Activated naive CD4-positive, alpha-beta T cell treated with anti-CD3 and anti-CD28 coated beads for 36 hours (primary cell): ENCODE results near the gene DLK1. TPM values are rescaled to one million over a fixed set of nuclear protein-coding genes. Genes with fewer than 3 reads are reported as not detected.

Experiments
- CTCF ChIA-PET: fragments of 350-600 bp; sonication (Branson Sonifier 250); formaldehyde crosslinking; loops from one replicate; lab custom pipeline; 2021; ENCODE audit warnings: antibody characterized with exemption; lab: Charles Lee
- DNase-seq: peaks from one replicate; pipeline ENCODE4 v3.0.0-alpha.2; 2020
- H3K27ac Mint-ChIP-seq: one replicate; pipeline ENCODE4 v1.8.0; 2021; ENCODE audit warnings: mild to moderate bottlenecking, mixed read lengths
- H3K27me3 Mint-ChIP-seq: one replicate; pipeline ENCODE4 v1.8.0; 2021; ENCODE audit warnings: low read depth, mixed read lengths
- H3K36me3 Mint-ChIP-seq: one replicate; pipeline ENCODE4 v1.8.0; 2021; ENCODE audit warnings: low read depth, mixed read lengths
- H3K4me1 Mint-ChIP-seq: one replicate; pipeline ENCODE4 v1.8.0; 2021; ENCODE audit warnings: low read depth, mixed read lengths
- H3K4me3 Mint-ChIP-seq: one replicate; pipeline ENCODE4 v1.8.0; 2021; ENCODE audit warnings: mild to moderate bottlenecking, moderate library complexity, mixed read lengths
- H3K9me3 Mint-ChIP-seq: one replicate; pipeline ENCODE4 v1.8.0; 2021; ENCODE audit warnings: mixed read lengths
- intact Hi-C: fragments of 100-400 bp; cut with micrococcal nuclease; formaldehyde crosslinking; loops from one replicate; pipeline ENCODE4 v1.15.1; 2023
- total RNA-seq, 2 experiments: library from RNA; stranded (reverse); gene quantifications; one replicate each; pipeline ENCODE4 v1.2.3, GENCODE V29; 2021

Gene DLK1
- total RNA-seq, 2 experiments from 2014 or later = not detected

GRCh38 chr14:100780646-100781355 is 54.1 kb downstream of the DLK1 start:
- intact Hi-C loops = no loop called here
- Mint-ChIP-seq H3K4me1 (no peaks in the 10 kb centered on the region), H3K27ac (no peak overlapping the region), H3K4me3 (no peak overlapping the region), H3K9me3 (no peaks in the 10 kb centered on the region), H3K36me3 (no peaks in the 10 kb centered on the region), H3K27me3 (no peaks in the 10 kb centered on the region)
- no peak for DNase-seq
- CTCF ChIA-PET = no interaction called here

GRCh38 chr14:100781952-100782351 is 55.3 kb downstream of the DLK1 start:
- no peak for DNase-seq
- Mint-ChIP-seq H3K36me3 (no peaks in the 10 kb centered on the region), H3K4me1 (no peaks in the 10 kb centered on the region), H3K4me3 (no peak overlapping the region), H3K9me3 (no peaks in the 10 kb centered on the region), H3K27me3 (no peaks in the 10 kb centered on the region), H3K27ac (no peak overlapping the region)
- intact Hi-C loops = no loop called here
- CTCF ChIA-PET = no interaction called here

DNA sequence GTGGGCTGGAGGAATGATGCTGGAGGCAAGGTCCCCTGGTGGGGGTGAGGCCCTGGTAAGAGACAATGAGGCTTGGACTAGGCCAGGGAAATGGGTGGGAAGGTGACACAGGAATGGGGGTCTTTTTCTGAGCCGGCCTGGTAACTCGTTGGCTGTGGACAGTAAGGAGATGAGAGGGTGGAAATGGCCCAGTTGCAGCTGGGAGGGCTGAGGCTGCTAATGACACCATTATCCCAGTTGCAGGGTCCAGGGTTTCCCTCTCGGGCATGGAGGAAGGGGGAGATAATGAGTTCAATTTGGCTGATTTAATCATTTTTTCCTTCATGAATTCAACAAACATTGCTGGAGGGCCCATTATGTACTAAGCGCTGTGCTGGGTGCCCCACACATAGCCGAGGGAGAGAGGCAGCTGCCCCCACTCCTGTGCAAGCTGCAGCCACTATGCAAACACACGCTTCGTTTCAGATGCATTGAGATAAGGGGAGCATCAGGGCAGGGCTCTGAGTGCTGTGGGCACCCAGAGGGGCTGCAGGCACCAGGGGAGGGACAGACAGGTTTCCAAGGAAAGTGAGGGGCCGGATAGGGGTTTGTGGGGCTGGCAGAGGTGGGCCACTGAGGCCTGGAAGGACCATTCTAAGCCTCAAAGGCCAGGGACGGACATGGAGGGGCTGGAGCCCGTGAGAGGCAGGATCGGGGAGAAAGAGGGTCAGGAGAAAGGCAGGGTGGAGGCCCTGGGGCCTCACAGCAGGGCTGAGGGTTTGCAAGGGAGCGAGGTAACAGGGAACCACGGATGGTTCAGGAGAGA is 56.0 kb downstream of the DLK1 start:
- intact Hi-C loops = no loop called here
- DNase-seq = no peak
- Mint-ChIP-seq H3K4me1 (no peaks in the 10 kb centered on the region), H3K36me3 (no peaks in the 10 kb centered on the region), H3K9me3 (no peaks in the 10 kb centered on the region), H3K27ac (no peak overlapping the region), H3K4me3 (no peak overlapping the region), H3K27me3 (no peaks in the 10 kb centered on the region)
- CTCF ChIA-PET = no interaction called here

DNA sequence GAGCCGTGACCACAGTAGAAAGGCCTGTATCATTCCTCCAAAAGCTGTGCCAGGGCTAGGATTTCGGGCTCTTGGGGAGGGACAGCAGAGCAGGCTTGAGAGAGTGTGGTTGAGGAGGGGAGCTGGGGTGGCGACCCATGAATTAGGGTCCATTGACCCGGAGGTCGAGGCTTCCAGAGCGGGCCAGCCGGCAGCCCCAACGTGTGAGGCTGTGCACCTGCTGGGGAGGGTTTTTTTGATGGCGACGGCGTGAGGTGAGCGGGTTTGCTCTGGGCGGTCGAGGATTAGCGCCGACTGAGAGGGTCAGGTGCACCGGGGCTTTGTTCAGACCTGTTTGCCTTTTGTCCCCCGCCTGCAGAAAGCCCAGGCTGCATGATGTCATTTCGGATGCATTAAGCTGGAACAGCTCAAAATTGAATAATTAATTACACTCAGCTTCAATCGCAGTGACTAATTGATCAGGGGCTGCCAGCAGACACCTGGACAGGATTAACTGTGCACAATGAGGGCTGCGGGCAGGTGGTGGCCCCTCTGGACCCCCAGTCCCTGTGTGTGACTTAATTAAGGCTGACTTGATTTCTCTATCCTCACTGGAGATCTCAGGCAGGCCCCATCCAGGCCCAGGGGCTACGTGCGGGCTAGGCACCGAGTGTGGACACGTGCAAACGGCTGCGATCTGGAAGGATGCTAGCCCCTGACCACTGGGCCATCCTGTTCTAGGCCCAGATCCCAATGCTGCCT is 57.1 kb downstream of the DLK1 start:
- intact Hi-C loops = no loop called here
- CTCF ChIA-PET = no interaction called here
- no peak overlapping the region for H3K27ac Mint-ChIP-seq
- H3K27me3 Mint-ChIP-seq = peaks cover 2% of the 10 kb centered on the region
- no peaks in the 10 kb centered on the region for H3K4me1 Mint-ChIP-seq
- no peak overlapping the region for H3K4me3 Mint-ChIP-seq
- H3K9me3 Mint-ChIP-seq = no peaks in the 10 kb centered on the region
- DNase-seq = no peak
- no peaks in the 10 kb centered on the region for H3K36me3 Mint-ChIP-seq

- Mint-ChIP-seq H3K9me3 (no peaks in the 10 kb centered on the region), H3K4me3 (no peak overlapping the region), H3K36me3 (no peaks in the 10 kb centered on the region)
Observed at GRCh38 chr14:100784523-100785337, 58.0 kb downstream of the DLK1 start.

DNA sequence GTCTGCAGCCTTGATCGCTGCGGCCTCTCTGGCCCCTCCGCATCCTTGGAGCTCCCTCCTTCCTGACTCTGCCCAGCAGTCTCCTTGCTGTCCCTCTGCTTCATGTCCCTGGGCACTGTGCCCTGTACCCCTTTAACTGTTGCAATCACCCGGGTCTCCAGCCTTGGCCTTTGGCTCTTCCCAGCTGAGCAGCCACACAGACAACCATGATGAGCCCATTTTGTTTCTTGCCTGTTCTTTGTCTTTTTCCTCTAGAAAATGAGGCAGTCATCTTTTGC is 58.6 kb downstream of the DLK1 start:
- Mint-ChIP-seq H3K4me1 (no peaks in the 10 kb centered on the region), H3K36me3 (no peaks in the 10 kb centered on the region)

More at GRCh38 chr14:100784523-100785337, 58.0 kb downstream of the DLK1 start:
- Mint-ChIP-seq H3K27ac (no peak overlapping the region), H3K4me1 (no peaks in the 10 kb centered on the region), H3K27me3 (peaks cover 2% of the 10 kb centered on the region)
- intact Hi-C loops = no loop called here
- DNase-seq = no peak
- CTCF ChIA-PET = no interaction called here

GRCh38 chr14:100785626-100786025 is 58.9 kb downstream of the DLK1 start:
- CTCF ChIA-PET = no interaction called here

More for the DNA sequence above, 58.6 kb downstream of the DLK1 start:
- intact Hi-C loops = no loop called here
- Mint-ChIP-seq H3K9me3 (no peaks in the 10 kb centered on the region), H3K27ac (no peak overlapping the region), H3K4me3 (no peak overlapping the region), H3K27me3 (peaks cover 2% of the 10 kb centered on the region)
- no peak for DNase-seq
- CTCF ChIA-PET = no interaction called here

DNA sequence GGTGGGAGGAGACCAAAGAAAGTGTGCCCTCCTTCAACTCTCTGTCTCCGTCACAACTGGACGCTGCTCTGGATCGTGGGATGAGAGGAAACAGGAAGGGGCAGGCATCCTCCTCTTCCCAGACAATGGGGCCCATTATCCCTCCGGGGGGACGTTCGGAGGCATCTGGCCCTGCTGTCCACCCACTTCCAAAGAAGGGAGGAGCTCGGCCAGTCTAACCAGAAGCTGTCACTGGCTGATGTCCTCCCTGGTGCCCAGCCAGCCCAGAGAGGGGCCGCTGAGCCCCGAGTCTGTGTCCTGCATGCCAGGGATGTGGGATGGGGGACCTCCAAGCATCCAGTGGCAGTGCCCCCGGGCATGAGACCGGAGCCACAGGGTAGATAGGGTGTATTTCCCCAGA is 59.4 kb downstream of the DLK1 start:
- H3K27ac Mint-ChIP-seq = no peak overlapping the region
- CTCF ChIA-PET = no interaction called here
- H3K4me3 Mint-ChIP-seq = no peak overlapping the region
- H3K36me3 Mint-ChIP-seq = no peaks in the 10 kb centered on the region
- intact Hi-C loops = no loop called here
- DNase-seq = no peak
- H3K27me3 Mint-ChIP-seq = peaks cover 5% of the 10 kb centered on the region
- no peaks in the 10 kb centered on the region for H3K4me1 Mint-ChIP-seq
- H3K9me3 Mint-ChIP-seq = no peaks in the 10 kb centered on the region

More at GRCh38 chr14:100785626-100786025, 58.9 kb downstream of the DLK1 start:
- peaks cover 2% of the 10 kb centered on the region for H3K27me3 Mint-ChIP-seq
- intact Hi-C loops = no loop called here
- no peaks in the 10 kb centered on the region for H3K9me3 Mint-ChIP-seq
- H3K4me3 Mint-ChIP-seq = no peak overlapping the region
- H3K4me1 Mint-ChIP-seq = no peaks in the 10 kb centered on the region
- no peaks in the 10 kb centered on the region for H3K36me3 Mint-ChIP-seq
- no peak overlapping the region for H3K27ac Mint-ChIP-seq
- no peak for DNase-seq

DNA sequence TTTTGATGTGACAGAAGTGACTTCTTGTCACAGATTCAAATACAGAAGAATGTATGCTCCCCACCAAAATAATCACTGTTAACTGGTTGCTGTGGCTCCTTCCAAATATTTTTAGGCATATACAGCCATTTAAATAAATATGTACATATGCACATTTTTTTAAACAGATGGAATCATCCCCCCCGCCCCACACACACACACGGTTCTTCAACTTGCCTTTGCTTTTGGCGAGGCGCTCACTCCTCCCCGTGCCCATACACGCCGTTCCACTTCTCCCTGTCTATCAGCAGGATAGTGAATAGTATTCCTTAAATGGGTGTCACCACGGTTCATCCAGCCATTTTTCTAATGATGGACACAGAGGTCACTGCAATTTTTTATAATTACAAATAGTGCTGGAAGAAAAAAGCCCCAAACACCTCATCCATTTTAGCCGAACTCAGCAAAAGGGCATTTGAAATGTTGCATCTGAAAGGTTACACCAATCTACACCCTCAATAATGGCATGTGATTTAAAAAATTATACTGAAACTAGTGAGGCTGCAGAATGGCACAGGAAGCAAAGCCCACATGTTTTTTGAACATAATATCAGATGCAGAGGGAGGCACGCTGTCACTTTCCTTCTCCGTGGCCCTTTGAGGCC is 60.0 kb downstream of the DLK1 start:
- no peak for DNase-seq
- H3K9me3 Mint-ChIP-seq = no peaks in the 10 kb centered on the region
- H3K27ac Mint-ChIP-seq = no peak overlapping the region
- CTCF ChIA-PET = no interaction called here
- no peak overlapping the region for H3K4me3 Mint-ChIP-seq
- no peaks in the 10 kb centered on the region for H3K4me1 Mint-ChIP-seq
- peaks cover 5% of the 10 kb centered on the region for H3K27me3 Mint-ChIP-seq
- no peaks in the 10 kb centered on the region for H3K36me3 Mint-ChIP-seq
- intact Hi-C loops = no loop called here

- Mint-ChIP-seq H3K27me3 (peaks cover 5% of the 10 kb centered on the region), H3K4me3 (no peak overlapping the region), H3K36me3 (no peaks in the 10 kb centered on the region), H3K4me1 (no peaks in the 10 kb centered on the region), H3K9me3 (no peaks in the 10 kb centered on the region), H3K27ac (no peak overlapping the region)
- intact Hi-C loops = no loop called here
- no peak for DNase-seq
- CTCF ChIA-PET = no interaction called here
Observed at GRCh38 chr14:100787659-100788058, 61.0 kb downstream of the DLK1 start.
